Stimulated activated CD4-positive, alpha-beta T cell treated with anti-CD3 and anti-CD28 coated beads, Interleukin-12 subunit alpha, Interleukin-12 subunit beta, amount 100 ng/mL, for 48 hours (primary cell): ENCODE measurements around the gene PRPF19.
"Not testable (repeated sequence)": the region's sequence is repeated elsewhere in the genome, so short reads cannot be mapped to it uniquely, and the experiment has no call there.

ENCODE experiments used
- DNase-seq, 3 donors: peaks; one replicate each; pipeline ENCODE4 v3.0.0-alpha.2; 2020; ENCODE audit warnings: low read depth in 2 of 3, low spot score in 1 of 3

The PRPF19 gene

DNA sequence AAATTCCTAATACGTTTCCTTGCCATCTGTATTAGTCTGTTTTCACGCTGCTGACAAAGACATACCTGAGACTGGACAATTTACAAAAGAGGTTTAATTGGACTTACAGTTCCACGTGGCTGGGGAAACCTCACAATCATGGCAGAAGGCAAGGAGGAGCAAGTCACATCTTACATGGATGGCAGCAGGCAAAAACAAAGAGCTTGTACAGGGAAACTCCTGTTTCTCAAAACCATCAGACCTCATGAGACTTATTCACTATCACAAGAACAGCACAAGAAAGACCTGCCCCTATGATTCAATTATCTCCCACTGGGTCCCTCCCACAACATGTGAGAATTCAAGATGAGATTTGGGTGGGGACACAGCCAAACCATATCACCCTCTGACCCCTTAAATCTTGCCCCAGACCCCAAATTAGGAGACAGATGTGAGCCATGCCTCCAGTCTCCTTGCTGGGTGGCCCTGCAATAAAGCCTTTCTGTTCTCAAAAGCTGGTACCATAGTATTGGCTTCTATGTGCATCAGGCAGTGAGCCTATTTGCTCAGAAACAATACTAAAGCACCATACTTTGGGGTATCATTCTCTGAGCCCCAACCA lies 3.4 kb upstream of the PRPF19 start:
- not testable (repeated sequence) for DNase-seq

DNA sequence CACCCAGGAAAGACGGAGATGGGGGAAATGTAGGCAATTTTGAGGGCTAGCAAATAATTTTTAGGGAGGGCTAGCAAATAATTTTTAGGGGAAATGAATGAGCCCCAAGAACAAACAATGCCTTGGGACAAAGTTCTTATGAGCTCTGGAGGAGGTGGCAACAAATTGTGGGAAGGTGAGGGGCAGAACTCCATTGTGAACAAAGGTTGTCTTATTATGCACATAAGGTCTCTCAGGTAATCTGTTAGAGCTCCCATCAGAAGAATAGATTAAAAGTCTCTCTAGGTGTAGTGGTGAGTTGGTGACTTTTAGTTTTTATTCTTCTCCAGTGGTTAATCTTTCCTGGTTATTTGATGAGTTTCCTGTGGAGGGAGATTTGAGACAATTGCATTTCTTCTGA lies 2.4 kb upstream of the PRPF19 start:
- no peak for DNase-seq

DNA sequence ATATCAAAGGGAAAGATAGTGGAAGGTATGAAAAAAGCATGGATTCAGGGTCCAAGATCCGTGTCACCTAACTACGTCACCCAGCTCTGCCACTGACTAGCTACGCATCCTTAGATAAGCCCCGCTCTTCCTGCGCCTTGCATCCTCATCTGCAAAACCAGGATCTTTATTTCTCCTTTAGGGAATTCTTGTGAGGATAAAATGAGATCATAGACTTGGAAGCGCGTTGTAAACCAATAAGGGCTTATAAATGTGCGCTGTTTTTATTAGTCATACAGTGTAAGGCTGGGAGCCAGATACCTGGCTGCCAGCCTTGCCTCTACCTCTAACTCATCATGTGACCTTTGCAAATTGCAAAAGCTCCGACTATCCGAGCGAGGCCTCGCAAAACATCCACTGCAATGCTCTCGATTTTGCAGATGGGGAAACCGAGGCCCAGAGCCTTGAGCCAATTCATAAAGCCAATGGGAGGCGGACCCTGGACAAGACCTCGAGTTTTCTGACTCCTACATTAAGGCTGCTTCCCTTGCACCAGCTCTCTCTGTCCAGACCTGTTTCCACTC lies 753 bp downstream of the PRPF19 start:
- no peak for DNase-seq

DNA sequence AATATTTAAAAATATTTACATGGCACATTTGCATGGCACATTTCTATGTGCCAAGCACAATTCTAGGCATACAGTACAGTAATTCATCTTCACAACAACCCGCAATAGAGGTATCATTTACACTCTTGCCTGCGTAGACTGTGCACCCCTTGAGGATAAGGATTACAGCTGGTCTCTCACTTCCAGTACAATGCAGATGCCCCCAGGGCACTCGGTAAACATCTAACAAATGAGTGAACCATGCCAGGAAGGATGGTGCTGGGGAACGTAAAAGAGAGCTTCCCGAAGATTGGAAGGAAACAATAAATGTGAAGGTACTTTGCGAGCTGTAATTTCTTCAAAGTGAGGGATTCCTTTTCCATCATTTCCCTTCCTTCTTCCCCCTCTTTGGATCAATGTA lies 1.3 kb downstream of the PRPF19 start:
- no peak for DNase-seq

DNA sequence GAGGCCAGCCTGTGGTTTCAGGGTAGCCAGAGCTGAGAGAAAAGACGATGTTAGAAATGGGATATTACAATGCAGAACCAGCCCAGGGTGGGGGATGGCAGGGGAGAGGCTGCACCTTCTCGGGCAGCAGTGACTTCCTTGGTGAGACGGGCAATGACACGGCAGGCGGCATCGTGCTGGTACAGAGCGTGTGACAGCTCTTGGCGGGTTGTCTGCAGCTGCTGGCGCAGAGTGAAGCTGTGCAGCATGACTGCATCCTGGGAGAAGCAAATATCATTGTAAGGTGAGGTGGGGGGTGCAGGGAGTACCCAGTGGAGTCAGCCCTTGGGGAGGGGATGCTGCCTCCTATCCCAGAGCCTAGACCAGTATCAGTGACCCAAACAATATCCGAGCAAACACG lies 3.8 kb downstream of the PRPF19 start:
- no peak for DNase-seq

DNA sequence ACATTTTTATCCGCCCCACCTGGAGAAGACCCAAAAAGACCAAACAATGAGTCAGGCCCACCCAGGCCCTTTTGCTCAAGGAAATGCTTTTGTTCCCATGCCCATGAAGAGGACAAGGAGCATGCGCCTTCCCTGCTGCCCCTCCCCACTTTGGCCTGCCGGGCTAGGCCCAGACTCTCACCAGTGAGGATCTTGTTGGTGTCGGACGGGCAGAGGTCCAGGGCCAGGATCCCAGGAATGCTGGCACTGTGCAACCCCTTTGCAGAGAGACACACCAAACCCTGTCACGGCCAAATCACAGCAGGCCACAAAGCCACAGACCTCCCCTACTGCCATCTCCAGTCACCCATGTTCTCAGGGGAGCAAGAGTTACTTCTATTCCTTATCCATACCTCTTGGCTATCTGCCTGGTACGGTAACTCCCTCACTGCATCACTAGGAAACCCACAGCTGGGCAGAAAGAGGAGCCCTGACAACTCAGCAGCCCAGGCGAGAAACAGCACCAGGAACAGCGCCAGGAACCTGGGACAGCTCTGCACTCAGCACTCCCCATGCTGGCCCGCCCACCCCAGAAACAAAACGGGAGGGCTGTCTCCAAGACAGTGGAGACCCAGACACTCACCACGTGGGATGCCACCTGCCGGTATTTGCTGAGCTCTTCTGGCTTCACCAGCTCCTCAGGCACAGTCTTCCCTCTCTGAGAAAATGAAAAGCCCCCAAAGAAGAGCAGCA lies 5.5 kb downstream of the PRPF19 start:
- DNase-seq = no peak

DNA sequence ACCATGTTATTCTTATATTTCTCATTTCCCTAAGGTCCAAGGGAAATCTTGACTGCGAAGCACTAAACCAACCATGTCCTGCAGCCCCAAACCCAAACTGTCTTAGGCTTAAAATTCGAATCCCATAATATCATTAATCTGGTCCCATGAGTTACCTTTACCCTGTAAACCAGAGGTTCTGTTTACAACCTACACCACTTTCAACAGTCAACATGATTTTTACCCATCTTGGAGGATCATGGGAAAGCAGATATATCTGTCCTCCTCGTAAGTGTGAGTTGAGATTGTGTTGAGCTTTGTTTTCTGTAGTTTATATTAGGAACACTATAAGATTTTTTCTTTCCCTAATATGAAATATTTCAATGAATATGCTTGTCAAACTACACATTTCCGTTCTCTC lies 6.4 kb downstream of the PRPF19 start:
- DNase-seq = no peak

DNA sequence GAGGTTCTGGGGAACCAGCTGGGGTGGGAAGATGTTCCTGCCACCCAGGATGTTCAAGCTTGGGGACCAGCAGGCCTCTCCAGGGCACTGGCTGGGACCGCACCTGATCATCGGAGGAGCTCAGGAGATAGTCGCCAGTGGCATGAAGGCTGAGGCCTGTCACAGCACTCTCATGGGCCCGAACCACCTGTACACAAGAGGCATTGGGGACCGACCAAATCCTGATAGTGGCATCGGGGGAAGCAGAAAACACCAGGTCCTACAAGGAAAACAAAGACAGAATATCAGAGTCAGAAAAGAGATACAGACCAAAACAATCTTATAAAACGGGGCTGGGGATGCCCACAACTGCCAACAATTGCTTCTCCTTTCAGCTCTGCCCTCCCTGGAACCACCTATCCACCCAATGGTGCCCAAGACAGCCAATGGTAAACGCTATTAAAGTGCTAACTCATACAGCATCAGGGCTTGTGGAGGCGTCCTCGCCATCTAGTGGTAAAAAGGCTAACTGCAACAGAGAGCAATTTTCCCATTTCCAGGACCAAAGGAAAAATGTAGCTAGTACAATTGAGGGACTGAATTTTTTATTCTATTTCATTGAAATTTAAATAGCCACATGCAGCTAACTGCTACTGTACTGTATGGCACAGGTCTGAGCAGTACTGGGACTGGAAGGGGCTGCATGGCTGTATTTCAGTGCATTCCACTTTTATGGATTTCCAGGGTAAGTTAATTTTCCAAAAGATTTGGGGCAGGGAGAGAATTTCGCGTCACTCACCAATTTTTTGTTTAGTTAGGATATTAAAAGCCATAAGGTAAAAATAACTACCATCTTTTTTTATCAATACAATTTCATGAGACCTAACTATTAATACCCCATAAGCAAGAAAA lies 7.1 kb downstream of the PRPF19 start:
- no peak for DNase-seq

DNA sequence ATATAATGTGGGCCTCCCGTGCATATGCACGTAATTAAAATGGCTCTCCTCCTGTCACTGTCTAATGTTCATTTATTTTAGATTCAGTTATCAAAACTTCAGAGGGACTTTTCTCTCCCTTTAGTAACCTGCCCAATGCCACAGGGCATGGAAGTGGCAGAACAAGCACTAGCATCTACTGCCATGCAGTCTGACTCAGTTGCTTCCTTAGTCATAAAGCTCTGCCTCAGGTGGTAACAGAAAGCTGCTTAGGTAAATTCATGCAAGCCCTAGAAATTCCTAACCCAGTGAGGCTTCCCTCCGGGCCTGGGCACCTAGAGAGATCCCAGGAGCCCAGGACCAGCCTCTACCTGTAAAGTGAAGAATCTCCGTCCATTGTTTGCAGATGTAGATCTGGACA lies 8.9 kb downstream of the PRPF19 start:
- DNase-seq = no peak

DNA sequence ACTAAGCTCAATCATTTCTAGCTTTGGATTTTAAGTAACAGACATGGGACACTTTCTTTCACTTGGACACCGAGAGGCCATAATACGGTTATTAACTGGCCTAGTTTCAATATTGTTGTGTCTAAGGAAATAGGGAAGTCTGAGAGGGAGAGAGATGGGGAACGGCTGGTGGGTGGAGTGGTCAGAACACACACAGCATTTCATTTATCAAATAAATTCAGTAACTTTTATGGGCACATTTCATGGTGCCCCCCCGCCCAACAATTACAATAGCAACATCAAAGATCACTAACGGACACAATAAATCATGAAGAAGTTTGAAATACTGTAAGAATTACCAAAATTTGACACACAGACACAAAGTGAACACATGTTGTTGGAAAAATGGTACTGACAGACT lies 10.7 kb downstream of the PRPF19 start:
- DNase-seq = no peak

DNA sequence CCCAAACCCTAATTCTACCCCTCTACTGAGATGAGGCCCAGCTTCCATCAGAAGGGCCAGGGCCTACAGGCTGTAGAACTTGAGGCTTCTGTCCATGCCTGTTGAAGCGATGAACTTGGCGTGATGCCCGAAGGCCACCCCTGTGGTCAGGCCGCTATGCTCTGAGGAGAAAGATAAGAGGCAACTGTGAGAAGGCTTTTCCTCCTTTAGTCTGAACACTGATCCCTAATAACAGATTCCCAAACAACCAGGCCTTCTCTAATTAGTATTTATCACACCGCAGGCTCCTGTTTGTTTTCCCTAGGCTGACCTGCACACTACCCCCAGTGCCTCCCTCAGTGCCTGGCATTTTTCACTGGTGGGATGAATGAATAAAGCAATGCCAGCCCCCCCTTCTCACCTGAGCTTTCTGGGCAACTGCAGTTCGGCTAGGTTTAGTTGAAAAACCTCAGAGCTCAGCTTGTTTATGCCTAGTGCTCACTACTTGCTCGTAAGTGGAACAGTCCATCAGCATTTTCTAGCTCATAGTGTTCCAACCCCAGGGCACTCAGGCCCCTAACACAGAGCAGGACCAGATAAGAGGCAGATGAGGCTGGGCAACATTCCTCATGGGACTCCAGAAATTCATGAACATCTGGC lies 15.2 kb downstream of the PRPF19 start:
- no peak for DNase-seq

DNA sequence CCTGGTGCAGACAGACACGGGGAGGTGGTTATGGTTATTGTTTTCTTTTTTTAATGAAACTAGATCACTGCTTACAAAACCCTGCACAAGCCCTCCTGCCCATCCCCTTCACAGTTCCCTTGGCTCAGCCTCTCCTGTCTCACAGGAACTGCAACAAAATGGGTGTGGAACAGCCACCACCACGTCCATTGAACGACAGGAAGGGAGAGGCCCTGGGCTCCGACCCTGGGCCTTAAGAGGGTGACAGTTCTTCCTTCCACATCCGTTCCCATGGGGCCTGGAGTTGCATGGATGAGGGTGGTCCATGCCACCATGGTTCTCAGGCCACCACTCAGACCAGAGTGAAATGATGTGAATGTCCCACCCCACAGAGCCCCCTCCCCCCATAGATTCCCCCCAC lies 15.7 kb downstream of the PRPF19 start:
- DNase-seq = no peak

DNA sequence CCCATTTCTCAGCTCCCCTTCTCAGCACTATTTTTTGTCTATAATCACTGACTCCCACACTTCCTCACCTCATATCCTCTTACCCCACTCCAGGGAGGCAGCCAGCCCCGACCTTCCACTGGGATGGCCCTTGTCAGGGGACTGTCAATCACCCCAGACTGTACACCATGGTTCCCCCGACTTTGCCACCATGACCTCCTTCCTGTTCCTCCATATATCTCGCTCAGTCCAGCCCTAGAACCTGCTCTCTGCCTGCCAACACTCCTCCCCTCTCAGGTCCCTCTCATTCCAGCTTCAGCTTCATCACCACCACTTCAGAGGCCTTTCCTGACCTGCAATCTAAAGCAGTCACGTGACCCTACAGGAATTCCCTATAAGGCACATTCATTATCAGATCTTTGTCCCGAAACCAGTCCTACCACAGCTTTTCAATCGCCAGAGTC lies 16.5 kb downstream of the PRPF19 start:
- no peak for DNase-seq

DNA sequence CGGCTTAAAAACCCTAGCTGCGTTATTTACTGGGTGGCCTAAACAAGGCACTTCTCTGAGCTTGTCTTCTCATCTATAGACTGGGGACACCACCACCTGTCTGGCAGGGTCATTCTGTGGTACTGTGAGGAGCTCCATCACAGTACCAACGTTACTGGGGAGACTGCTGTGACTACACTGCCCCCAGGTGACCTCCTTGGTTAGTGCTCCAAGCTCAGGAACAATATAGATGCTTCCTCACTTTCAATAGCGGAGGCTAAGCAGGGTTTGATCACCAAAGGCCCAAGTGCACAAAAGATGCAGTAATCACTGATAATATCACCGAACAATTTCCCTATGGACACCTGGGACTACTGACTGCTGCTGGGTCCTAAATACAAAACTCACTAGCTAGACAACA lies 18.8 kb downstream of the PRPF19 start:
- DNase-seq = no peak

DNA sequence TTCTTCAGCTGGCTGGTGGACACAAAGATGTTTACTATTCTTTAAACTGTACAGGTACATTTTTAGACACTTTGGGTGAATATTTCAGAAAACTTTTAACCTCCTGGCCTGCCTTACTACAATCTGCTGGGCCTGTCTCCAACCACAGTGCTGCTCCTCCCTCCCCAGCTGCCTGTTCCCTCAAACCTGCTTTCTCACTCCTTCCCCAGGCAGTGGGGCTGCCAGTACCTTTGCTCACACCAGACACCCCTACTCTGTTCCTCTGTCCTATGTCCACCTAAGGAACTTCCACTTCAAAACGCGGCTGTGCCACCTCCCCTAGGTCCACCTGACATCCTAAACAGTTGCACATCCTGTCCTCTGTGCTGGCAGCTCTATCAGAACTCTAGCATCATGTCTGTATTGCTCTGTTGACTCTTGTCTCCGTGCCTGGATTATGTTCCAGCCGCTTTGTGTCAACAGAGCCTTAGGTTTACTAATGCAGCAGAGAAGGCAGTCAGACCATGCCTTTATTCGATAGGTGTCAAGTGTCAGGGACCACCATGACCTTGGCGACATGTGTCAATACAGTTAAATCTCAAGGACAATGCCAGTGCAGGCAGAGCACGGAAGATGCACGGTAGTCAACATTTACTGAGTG lies 25.6 kb downstream of the PRPF19 start:
- no peak for DNase-seq

DNA sequence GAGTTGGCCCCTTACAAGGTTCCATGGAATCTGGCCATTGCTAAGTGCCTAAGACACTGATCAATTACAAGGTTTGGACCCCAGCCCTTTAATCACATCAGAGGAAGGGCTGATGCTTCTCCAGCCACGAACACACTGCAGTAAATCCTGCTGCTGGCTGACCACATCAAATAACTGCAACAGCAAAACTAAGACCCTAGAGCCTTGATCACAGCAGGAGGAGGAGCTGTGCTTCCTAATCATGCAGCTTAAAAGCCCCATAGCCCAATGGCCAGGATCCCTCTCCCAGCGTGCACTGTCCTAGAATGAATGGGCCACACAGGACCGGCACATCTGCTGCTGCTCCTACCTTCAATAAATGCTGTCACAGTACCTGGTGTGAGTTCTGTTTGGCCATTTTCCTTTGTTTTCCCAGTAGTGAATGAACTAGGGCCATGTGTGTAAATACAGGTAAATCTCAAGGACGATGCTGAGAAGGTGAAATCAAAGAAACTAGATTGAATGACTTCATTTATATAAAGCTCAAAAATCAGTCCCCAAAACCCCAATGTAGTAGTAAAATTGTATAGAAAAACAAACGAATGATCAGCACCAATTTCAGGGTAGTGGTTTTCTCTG lies 26.3 kb downstream of the PRPF19 start:
- DNase-seq = no peak

DNA sequence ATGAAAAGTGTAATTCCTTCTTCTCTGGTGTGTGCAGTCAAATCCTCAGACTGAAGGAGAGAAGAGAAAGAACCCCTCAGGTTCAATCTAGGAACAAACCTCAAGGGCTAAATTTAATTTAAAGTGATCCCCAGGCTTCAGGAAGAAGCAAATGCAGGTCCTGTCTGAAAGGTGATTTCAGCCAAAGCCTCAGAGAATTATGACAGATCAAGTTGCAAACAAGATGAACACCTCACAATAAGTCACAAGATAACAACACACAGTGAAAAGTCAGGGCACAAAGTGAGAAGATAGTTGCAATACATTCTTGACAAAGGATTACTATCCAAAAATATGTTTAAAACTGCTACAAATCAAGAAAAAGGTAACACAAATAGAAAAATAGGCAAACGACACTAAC lies 27.3 kb downstream of the PRPF19 start:
- DNase-seq = no peak

DNA sequence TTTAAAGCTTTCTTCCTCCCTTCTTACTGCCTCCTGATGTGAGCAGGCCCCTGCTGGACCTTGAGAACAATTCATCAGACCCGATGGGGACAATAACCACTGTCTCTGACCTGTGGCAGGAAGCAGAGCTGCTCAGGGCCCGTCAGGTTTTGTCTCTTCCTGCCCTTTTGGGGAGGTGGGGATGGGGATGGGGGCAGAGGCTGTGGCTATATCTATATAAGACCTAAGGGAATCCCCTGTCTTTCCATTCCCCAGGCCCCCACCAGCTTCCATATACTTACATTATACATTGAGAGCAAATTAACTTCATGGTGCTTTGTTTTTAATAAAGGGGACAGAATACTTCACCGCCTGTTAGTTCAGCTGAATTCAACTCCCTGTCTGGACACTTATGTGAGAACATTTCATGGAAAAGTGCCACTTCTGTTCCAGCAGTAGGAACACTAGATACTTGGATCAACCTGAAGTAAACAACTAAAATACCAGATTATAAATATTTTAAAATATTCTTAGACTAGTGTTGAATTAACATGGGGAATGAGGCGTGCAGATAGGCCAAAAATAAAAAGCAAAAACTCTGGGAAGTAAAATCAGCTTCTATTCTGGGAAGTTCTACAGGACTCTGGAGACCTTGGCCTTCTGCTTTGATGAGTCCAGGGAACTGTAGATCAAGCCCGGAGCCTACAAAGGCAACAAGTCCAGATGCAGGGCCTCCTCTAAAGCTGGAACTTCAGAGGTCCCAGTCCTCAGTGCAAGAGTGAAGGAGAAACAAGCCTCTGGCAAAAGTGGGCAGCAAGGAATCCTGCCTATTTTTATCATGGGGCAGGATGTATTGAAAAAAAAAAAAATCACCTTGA lies 27.9 kb downstream of the PRPF19 start:
- no peak for DNase-seq

DNA sequence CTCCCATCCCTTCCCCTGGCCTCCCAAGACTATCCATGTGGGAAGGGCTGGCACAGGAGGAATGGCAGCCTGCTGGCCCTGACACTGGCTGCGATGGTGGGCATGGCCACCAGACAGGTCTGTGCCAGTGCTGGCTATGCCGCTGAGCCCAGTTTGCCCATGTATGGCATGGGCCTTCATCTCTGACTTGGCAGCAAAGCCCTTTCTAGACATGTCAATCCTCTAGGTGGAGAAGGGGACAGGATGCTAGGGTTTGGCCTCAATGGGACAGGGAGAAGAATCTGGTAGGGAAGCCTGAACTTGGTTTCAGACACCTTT lies 30.3 kb downstream of the PRPF19 start:
- no peak for DNase-seq
